GM12865 (cell line): Measurements from ENCODE around the gene GPR108.

Experiments
- DNase-seq: peaks from one replicate; pipeline ENCODE4 v3.0.0; 2010; ENCODE audit warnings: low read depth
- H3K4me3 ChIP-seq: 2 replicates; pipeline ENCODE4 v1.5.1; 2011; ENCODE audit warnings: mild to moderate bottlenecking, low read depth, low read length, control low read depth
- TF ChIP-seq, protein P1 (sequence below): IDR thresholded peaks from 2 replicates; pipeline ENCODE4 v1.5.1; 2011; ENCODE audit warnings: low read length, control low read depth, low read depth, inconsistent platforms; ENCODE audit not compliant: insufficient read depth; ENCODE audit errors: missing control alignments

Gene GPR108

GRCh38 chr19:6739883-6740588 lies 2.7 kb upstream of the GPR108 start:
- TF ChIP-seq, protein P1, sequence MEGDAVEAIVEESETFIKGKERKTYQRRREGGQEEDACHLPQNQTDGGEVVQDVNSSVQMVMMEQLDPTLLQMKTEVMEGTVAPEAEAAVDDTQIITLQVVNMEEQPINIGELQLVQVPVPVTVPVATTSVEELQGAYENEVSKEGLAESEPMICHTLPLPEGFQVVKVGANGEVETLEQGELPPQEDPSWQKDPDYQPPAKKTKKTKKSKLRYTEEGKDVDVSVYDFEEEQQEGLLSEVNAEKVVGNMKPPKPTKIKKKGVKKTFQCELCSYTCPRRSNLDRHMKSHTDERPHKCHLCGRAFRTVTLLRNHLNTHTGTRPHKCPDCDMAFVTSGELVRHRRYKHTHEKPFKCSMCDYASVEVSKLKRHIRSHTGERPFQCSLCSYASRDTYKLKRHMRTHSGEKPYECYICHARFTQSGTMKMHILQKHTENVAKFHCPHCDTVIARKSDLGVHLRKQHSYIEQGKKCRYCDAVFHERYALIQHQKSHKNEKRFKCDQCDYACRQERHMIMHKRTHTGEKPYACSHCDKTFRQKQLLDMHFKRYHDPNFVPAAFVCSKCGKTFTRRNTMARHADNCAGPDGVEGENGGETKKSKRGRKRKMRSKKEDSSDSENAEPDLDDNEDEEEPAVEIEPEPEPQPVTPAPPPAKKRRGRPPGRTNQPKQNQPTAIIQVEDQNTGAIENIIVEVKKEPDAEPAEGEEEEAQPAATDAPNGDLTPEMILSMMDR = no peak
- peak; percentile 63 for DNase-seq
- H3K4me3 ChIP-seq = peak overlapping the region; percentile 96

GRCh38 chr19:6739390-6739882 lies 2.1 kb upstream of the GPR108 start, which contains the start of gene TRIP10:
Gene TRIP10 (plus strand): TSS chr19:6739680. CDS start chr19:6739762, 82 bp downstream.
- TF ChIP-seq, protein P1 = no peak
- DNase-seq = peak; percentile 89
- peak within 1 kb of the TSS; percentile 96 for H3K4me3 ChIP-seq

DNA sequence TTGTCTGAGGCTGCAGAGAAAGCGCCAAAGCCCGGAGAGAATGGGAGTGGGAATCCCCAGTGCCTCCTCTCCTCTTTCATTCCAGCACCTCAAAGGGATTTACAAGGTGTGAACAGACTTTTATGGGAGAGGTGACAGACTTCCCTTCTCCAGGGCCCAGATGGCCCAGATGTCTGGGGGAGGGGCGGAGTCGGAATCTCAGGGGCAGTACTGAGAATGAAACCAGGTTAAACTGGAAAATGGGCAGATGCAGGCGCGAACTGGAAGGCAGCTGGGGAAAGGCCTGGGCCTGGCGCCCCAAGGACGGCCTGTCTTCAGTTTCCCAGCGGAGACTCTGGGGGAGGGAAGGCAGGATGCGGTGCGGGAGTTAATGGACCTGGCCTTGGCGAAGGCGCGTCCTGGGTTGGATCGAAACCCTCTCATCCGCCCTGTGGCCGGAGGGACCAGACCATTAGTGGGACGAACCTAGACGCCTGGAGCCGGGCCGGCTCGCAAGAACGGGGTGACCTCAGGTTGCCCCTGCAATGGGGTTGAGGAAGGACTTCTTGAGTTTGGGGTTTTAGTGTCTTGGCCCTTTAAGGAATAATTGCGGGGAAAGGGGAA lies 1.5 kb upstream of the GPR108 start:
- TF ChIP-seq, protein P1 = no peak
- H3K4me3 ChIP-seq = peak overlapping the region; percentile 50
- DNase-seq = peak; percentile 57

- peak; percentile 91 for DNase-seq
- H3K4me3 ChIP-seq = peak overlapping the region; percentile 50
- TF ChIP-seq, protein P1 = peak; percentile 79
Observed at GRCh38 chr19:6737873-6738786, 750 bp upstream of the GPR108 start.

- no peak for DNase-seq
- TF ChIP-seq, protein P1 = no peak
- peak overlapping the region; percentile 67 for H3K4me3 ChIP-seq
Observed at GRCh38 chr19:6736917-6737283, 480 bp downstream of the GPR108 start.

GRCh38 chr19:6736169-6736916 lies 1.0 kb downstream of the GPR108 start:
- peak; percentile 92 for DNase-seq
- TF ChIP-seq, protein P1 = peak; percentile 76
- peak overlapping the region; percentile 67 for H3K4me3 ChIP-seq
